ENCODE results near the gene BBC3. TPM values are rescaled to one million over a fixed set of nuclear protein-coding genes. Genes with fewer than 3 reads are reported as not detected.
A peak's percentile ranks its signal among the peaks of the same experiment; 100 is the strongest.

BBC3 gene
- total RNA-seq, 2 experiments from 2014 or later, result 8.1 to 12.0 TPM

DNA sequence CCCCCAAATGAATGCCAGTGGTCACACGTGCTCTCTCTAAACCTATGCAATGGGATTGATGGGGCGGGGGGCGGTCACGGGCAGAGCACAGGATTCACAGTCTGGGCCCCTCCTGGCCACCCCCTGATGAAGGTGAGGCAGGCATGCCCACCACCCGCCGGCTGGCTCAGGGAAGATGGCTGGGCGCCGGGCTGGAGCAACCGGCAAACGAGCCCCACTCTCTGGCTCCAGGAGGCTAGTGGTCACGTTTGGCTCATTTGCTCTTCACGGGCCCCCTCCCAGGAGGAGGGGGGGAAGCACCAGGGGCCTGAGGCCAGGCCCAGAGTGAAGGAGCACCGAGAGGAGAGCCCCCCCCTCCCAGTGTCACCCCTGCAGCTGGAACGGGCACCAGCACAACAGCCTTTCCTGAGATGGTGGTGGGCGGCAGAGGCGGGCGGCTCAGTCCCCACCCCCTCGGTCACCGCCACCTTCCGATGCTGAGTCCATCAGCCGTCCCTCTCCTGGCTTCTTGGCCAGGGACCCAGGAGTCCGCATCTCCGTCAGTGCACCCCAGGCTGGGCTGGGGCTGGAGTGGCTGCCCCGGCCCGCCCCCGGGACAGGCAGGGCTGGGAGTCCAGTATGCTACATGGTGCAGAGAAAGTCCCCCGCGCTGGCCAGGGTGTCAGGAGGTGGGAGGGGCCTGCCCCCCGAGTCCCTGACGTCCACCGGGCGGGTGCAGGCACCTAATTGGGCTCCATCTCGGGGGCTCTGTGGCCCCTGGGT lies 9.7 kb downstream of the BBC3 start:
- peaks cover 8% of the 10 kb centered on the region for H3K36me3 Mint-ChIP-seq (ENCODE audit: low read depth)
- peaks cover 5% of the 10 kb centered on the region for H3K4me1 Mint-ChIP-seq
- no peak overlapping the region for H3K27ac Mint-ChIP-seq
- CTCF ChIA-PET, result no interaction called here
- DNase-seq (no peak), ATAC-seq (no peak)
- POLR2A ChIA-PET, result interaction anchor here (0.7 kb wide), 1 partner anchor 25 kb away, joined by 7 read pairs; no protein-coding TSS in a partner anchor
- H3K4me3 Mint-ChIP-seq, result no peak overlapping the region
- H3K27me3 Mint-ChIP-seq, result no peaks in the 10 kb centered on the region
- H3K9me3 Mint-ChIP-seq (ENCODE audit: low read depth), result no peaks in the 10 kb centered on the region
- intact Hi-C loops (cut with DNase I, micrococcal nuclease), result no loop called here

DNA sequence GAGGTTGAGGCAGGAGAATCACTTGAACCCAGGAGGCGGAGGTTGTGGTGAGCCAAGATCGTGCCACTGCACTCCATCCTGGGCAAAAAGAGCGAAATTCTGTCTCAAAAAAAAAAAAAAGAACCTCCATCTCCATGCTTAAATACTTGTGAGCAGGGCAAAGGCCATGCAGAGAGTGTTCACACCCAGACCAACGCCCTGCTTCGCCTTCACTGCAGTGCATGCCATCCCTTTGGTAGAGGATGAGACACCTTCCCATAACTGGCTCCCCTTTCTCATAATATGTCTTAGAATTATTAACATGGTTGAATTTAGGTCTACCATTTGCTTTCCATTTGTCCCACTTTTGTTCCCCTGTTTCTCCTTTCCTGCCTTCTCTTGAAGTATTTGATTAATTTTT lies 15.4 kb downstream of the BBC3 start:
- Mint-ChIP-seq H3K4me3 (no peak overlapping the region), H3K36me3 (ENCODE audit: low read depth) (peaks cover 10% of the 10 kb centered on the region), H3K9me3 (ENCODE audit: low read depth) (no peaks in the 10 kb centered on the region), H3K27me3 (no peaks in the 10 kb centered on the region), H3K4me1 (peaks cover 7% of the 10 kb centered on the region), H3K27ac (no peak overlapping the region)
- intact Hi-C loops (cut with DNase I, micrococcal nuclease), result no loop called here
- no peak for ATAC-seq
- CTCF ChIA-PET, result interaction anchor here (0.9 to 1.8 kb wide), 2 partner anchors 32 to 56 kb away, joined by 4 read pairs; no protein-coding TSS in a partner anchor
- DNase-seq, result no peak
- POLR2A ChIA-PET, result interaction anchor here (0.5 to 0.7 kb wide), 2 partner anchors 33 to 56 kb away, joined by 3 read pairs; no protein-coding TSS in a partner anchor

DNA sequence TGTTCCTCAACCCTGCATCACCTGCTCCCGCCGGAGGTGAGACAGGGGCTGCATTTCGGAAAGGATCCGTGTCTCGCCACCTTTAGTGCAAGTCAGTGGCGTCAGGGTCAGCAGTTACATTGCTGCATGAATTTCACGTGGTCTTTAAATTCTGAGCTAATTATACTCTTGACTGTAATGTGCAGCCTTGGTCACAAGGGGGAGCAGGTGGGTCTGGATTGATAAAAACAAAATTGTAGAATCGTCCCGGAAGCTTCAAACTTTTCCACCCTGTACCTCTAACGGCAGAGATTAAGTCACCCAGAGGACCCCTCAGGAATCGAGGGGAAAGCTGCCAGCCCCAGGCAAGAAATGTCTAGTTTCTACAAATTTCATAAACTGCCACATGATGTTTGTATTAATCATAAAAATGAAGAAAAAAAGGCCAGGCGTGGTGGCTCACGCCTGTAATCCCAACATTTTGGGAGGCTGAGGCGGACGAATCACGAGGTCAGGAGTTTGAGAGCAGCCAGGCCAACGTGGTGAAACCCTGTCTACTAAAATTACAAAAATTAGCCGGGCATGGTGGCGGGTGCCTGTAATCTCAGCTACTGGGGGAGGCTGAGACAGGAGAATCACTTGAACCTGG lies 20.2 kb downstream of the BBC3 start:
- no peaks in the 10 kb centered on the region for H3K9me3 Mint-ChIP-seq (ENCODE audit: low read depth)
- peaks cover 40% of the 10 kb centered on the region for H3K36me3 Mint-ChIP-seq (ENCODE audit: low read depth)
- ATAC-seq (peak; percentile 87), DNase-seq (peak; percentile 89)
- H3K4me3 Mint-ChIP-seq, result no peak overlapping the region
- peak overlapping the region; percentile 91 for H3K27ac Mint-ChIP-seq
- ChIA-PET CTCF (interaction anchor here (0.7 to 7.3 kb wide), 49 partner anchors 9 to 566 kb away, joined by 3 to 205 read pairs (median 5); partner anchors contain the start of genes CCDC9, SAE1 and ZC3H4), POLR2A (interaction anchor here (0.6 to 2.1 kb wide), 10 partner anchors 14 to 76 kb away, joined by 3 to 16 read pairs (median 4); partner anchors contain the start of gene INAFM1)
- H3K27me3 Mint-ChIP-seq, result no peaks in the 10 kb centered on the region
- intact Hi-C loops (cut with DNase I, micrococcal nuclease), result loop anchor here (1.0 kb wide), 2 partner anchors 33 to 62 kb away; no protein-coding TSS in a partner anchor
- H3K4me1 Mint-ChIP-seq, result peaks cover 9% of the 10 kb centered on the region

DNA sequence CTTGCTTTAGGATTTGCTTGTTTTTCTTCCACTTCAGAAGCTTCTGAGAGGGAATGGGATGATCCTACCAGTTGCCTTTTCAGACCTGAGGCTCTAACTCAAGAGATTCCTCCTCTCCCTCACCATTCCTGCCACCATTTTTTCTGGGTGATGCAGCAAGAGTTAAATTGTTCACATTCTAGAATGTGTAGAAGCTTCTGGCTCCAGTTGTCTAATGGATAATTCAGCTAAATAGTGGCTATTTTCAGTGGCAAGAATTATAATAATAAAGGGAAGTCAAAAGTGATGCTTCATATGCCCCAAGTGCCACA lies 20.9 kb downstream of the BBC3 start:
- no peak for ATAC-seq
- ChIA-PET POLR2A (interaction anchor here (0.9 to 1.4 kb wide), 8 partner anchors 14 to 76 kb away, joined by 3 to 16 read pairs (median 4); partner anchors contain the start of gene INAFM1), CTCF (interaction anchor here (0.7 to 7.3 kb wide), 42 partner anchors 9 to 565 kb away, joined by 3 to 205 read pairs (median 6); partner anchors contain the start of genes CCDC9, SAE1 and ZC3H4)
- H3K27ac Mint-ChIP-seq, result peak overlapping the region; percentile 91
- no peak overlapping the region for H3K4me3 Mint-ChIP-seq
- H3K36me3 Mint-ChIP-seq (ENCODE audit: low read depth), result peaks cover 44% of the 10 kb centered on the region
- no peak for DNase-seq
- H3K9me3 Mint-ChIP-seq (ENCODE audit: low read depth), result no peaks in the 10 kb centered on the region
- no peaks in the 10 kb centered on the region for H3K27me3 Mint-ChIP-seq
- intact Hi-C loops (cut with DNase I, micrococcal nuclease), result loop anchor here (1.0 kb wide), 2 partner anchors 34 to 61 kb away; no protein-coding TSS in a partner anchor
- peaks cover 9% of the 10 kb centered on the region for H3K4me1 Mint-ChIP-seq

DNA sequence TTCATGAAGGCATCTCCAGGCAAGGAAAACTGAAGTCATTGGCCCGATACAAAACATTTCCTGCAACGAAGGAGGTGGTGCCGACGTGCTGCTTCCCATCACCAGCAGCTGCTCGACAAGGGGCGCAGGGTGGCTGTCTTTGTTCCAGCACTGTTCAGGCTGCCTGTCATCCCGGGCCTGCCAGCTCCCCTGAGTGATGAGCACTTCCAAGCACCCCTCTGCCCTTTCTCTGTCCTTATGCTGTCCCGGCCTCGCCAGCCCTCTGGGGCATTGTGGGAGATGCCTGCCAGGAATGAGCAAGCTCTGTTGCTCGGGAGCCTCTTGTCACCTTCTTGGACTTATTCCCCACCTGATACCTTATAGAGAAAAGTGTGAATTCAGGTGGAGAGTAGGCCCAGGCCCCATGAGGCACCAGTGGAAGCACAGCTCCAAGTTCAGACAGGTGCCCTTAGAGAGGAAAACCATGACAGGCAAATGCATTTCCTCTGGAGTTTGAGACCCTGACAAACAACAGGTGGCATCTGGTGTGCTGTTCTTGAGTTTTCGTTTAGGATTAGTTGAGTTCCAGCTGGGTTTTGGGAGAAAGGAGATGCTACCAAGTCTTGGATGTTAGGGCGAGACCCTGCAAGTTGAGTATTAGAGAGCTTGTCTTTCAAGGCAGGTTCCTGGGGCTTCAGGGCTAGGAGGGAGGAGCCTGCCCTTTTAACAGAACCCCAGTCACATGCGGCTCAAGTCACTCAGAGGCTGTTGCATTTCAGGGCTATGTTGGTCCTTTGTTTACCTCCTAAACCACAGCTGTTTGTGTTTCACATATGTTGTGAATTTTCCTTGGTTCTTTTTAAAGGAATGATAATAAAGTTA lies 21.4 kb downstream of the BBC3 start:
- ATAC-seq (no peak), DNase-seq (no peak)
- H3K27ac Mint-ChIP-seq, result peak overlapping the region; percentile 65
- no peaks in the 10 kb centered on the region for H3K9me3 Mint-ChIP-seq (ENCODE audit: low read depth)
- POLR2A ChIA-PET, result interaction anchor here (1.3 kb wide), 1 partner anchor 17 kb away, joined by 10 read pairs; no protein-coding TSS in a partner anchor
- peaks cover 9% of the 10 kb centered on the region for H3K4me1 Mint-ChIP-seq
- CTCF ChIA-PET, result interaction anchor here (0.9 to 7.3 kb wide), 27 partner anchors 8 to 565 kb away, joined by 3 to 205 read pairs (median 8); partner anchors contain the start of genes SAE1 and ZC3H4
- intact Hi-C loops (cut with DNase I, micrococcal nuclease), result loop anchor here (1.0 kb wide), 2 partner anchors 35 to 60 kb away; no protein-coding TSS in a partner anchor
- no peaks in the 10 kb centered on the region for H3K27me3 Mint-ChIP-seq
- H3K36me3 Mint-ChIP-seq (ENCODE audit: low read depth), result peaks cover 50% of the 10 kb centered on the region
- H3K4me3 Mint-ChIP-seq, result no peak overlapping the region

DNA sequence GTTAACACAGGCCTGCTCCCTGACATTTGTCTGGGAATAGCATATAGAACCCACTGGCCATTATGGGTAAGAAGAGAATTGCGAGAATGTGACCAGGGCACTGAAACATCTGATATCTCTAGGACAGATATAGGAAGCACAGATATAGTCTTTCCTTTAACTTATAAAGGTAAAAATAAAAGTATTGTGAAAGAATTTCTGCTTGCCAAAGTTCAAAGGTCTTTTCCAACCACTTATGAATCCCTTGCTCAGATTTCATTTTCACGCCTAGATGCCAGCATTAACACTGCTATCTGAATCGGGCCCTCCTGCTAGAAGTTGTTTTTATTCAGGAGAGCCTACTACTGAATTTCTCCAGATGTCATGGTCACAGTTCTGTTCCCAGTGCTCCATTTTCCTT lies 27.7 kb downstream of the BBC3 start:
- Mint-ChIP-seq H3K4me1 (peaks cover 10% of the 10 kb centered on the region), H3K9me3 (ENCODE audit: low read depth) (no peaks in the 10 kb centered on the region), H3K4me3 (no peak overlapping the region), H3K27me3 (no peaks in the 10 kb centered on the region), H3K36me3 (ENCODE audit: low read depth) (peaks cover 42% of the 10 kb centered on the region), H3K27ac (peak overlapping the region; percentile 44)
- intact Hi-C loops (cut with DNase I, micrococcal nuclease), result no loop called here
- ATAC-seq (no peak), DNase-seq (no peak)
- CTCF ChIA-PET, result interaction anchor here (0.9 to 3.0 kb wide), 3 partner anchors 44 to 72 kb away, joined by 3 to 10 read pairs (median 4); partner anchors contain the start of gene SAE1
- POLR2A ChIA-PET, result no interaction called here

DNA sequence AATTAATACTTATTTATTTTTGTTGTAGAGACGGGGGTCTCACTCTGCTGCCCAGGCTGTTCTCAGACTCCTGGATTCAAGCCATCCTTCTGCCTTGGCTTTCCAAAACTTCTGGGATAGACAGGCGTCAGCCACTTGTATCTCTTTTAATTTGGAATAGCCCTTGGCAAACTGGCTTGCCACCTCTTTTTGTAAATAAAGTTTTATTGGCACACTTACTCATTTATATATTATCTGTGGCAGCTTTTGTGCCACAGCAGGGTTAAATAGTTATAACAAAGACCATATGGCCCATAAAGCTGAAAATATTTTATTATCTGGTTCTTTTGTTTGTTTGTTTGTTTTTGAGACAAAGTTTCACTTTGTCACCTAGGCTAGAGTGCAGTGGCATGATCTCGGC lies 30.5 kb downstream of the BBC3 start:
- H3K27me3 Mint-ChIP-seq, result no peaks in the 10 kb centered on the region
- H3K36me3 Mint-ChIP-seq (ENCODE audit: low read depth), result peaks cover 43% of the 10 kb centered on the region
- POLR2A ChIA-PET, result no interaction called here
- no peak for ATAC-seq
- DNase-seq, result no peak
- intact Hi-C loops (cut with DNase I, micrococcal nuclease), result no loop called here
- H3K4me3 Mint-ChIP-seq, result no peak overlapping the region
- no peak overlapping the region for H3K27ac Mint-ChIP-seq
- H3K9me3 Mint-ChIP-seq (ENCODE audit: low read depth), result no peaks in the 10 kb centered on the region
- H3K4me1 Mint-ChIP-seq, result peaks cover 10% of the 10 kb centered on the region
- CTCF ChIA-PET, result interaction anchor here (0.5 to 3.0 kb wide), 5 partner anchors 11 to 188 kb away, joined by 3 to 24 read pairs (median 5); no protein-coding TSS in a partner anchor

DNA sequence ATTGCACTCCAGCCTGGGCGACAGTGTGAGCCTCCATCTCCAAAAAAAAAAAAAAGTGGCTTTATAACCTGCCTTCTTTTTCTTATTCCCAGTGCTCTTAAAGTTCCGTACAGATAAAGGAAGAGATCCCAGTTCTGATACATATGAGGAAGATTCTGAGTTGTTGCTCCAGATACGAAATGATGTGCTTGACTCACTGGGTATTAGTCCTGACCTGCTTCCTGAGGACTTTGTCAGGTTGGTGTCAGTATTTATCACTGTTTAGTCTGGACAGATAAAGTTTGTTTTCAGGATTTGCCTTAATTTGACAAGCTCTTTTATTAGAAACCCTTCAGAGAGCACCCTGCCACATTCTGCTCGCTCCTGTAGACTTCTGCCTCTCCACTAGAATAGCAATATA lies 33.9 kb downstream of the BBC3 start:
- Mint-ChIP-seq H3K36me3 (ENCODE audit: low read depth) (peaks cover 43% of the 10 kb centered on the region), H3K9me3 (ENCODE audit: low read depth) (no peaks in the 10 kb centered on the region), H3K4me1 (peaks cover 13% of the 10 kb centered on the region), H3K27me3 (no peaks in the 10 kb centered on the region), H3K27ac (no peak overlapping the region), H3K4me3 (no peak overlapping the region)
- ChIA-PET POLR2A (no interaction called here), CTCF (interaction anchor here (0.8 to 1.8 kb wide), 3 partner anchors 11 to 50 kb away, joined by 3 to 10 read pairs (median 5); no protein-coding TSS in a partner anchor)
- DNase-seq (no peak), ATAC-seq (no peak)
- intact Hi-C loops (cut with DNase I, micrococcal nuclease), result no loop called here

DNA sequence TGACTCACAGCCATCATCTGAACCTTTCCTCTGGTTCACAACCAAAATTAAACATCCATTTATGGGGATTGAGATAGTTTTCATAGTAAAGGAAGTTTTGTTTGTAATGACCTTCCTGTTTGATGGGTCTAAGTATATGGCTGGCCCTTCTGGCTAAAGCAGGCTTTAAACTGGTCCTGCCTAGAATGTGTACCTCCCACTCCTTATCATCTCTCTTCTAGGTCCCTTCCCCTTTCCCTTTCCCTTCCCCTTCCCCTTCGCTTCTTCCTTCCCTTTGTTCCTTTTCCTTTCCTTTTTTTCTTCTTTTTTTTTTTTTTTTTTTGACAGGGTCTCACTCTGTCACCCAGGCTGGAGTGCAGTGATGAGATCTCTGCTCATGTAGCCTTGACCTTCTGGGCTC lies 35.6 kb downstream of the BBC3 start:
- no peak for DNase-seq
- peaks cover 25% of the 10 kb centered on the region for H3K4me1 Mint-ChIP-seq
- H3K27me3 Mint-ChIP-seq, result no peaks in the 10 kb centered on the region
- H3K4me3 Mint-ChIP-seq, result no peak overlapping the region
- no peak for ATAC-seq
- ChIA-PET POLR2A (no interaction called here), CTCF (no interaction called here)
- intact Hi-C loops (cut with DNase I, micrococcal nuclease), result no loop called here
- no peaks in the 10 kb centered on the region for H3K9me3 Mint-ChIP-seq (ENCODE audit: low read depth)
- peaks cover 50% of the 10 kb centered on the region for H3K36me3 Mint-ChIP-seq (ENCODE audit: low read depth)
- no peak overlapping the region for H3K27ac Mint-ChIP-seq

DNA sequence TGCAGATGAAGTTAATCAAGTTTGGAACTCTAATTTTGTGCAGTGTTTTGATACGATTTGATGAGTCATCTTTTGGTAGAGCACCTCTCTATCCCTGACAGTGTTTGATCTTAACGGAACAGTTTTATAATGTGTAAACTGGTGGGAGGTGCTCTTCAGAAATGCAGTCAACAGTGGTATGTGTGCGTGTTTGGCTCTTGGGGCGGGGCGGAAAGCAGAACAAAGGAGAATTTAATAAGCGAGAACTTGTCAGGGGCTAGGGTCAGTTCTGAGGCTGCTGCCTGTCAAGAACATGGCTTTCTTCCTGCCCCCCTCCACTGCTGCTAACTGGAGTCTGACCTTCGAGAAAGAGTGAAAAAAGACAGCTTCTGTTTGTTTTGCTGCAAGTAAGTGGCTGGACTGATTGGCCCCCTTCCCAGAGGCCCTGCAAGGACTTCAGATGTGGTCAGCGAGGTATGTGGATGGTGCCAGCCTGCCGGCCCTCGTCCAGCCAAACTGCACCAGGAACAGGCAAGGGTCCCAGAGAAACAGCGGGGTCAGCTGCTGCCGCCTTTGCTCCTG lies 40.8 kb downstream of the BBC3 start:
- peak; percentile 84 for DNase-seq
- Mint-ChIP-seq H3K27me3 (no peaks in the 10 kb centered on the region), H3K4me3 (peak overlapping the region; percentile 48), H3K9me3 (ENCODE audit: low read depth) (no peaks in the 10 kb centered on the region), H3K4me1 (peaks cover 71% of the 10 kb centered on the region), H3K36me3 (ENCODE audit: low read depth) (peaks cover 56% of the 10 kb centered on the region), H3K27ac (peak overlapping the region; percentile 84)
- peak; percentile 57 for ATAC-seq
- POLR2A ChIA-PET, result interaction anchor here (0.6 to 1.2 kb wide), 4 partner anchors 10 to 31 kb away, joined by 3 to 5 read pairs (median 4); no protein-coding TSS in a partner anchor
- CTCF ChIA-PET, result interaction anchor here (0.9 to 1.3 kb wide), 3 partner anchors 20 to 54 kb away, joined by 3 to 9 read pairs (median 4); no protein-coding TSS in a partner anchor
- intact Hi-C loops (cut with DNase I, micrococcal nuclease), result loop anchor here (1.0 to 2.0 kb wide), 6 partner anchors 13 to 55 kb away; no protein-coding TSS in a partner anchor
